Coronary artery (tissue), 2 donors: Measurements from ENCODE around the gene CTCF.

Experiments
- DNase-seq: peaks from one replicate; pipeline ENCODE4 v3.0.0-alpha.2; 2017; ENCODE audit warnings: low spot score
- H3K27ac ChIP-seq, 2 donors: fragments of 200-600 bp; sonication (generic); one replicate each; pipeline ENCODE4 v1.5.1; 2016 to 2019
- H3K4me3 ChIP-seq: fragments of 200-600 bp; sonication (generic); 2 replicates; pipeline ENCODE4 v1.5.1; 2016; ENCODE audit warnings: mild to moderate bottlenecking, moderate library complexity
- CTCF ChIP-seq: fragments of 200-600 bp; sonication (generic); IDR thresholded peaks from one replicate; pipeline ENCODE4 v1.5.1; 2019; ENCODE audit warnings: antibody characterized with exemption

Gene CTCF

GRCh38 chr16:67549936-67550335, 12.4 kb upstream of the CTCF start:
- H3K27ac ChIP-seq, result no peak overlapping the region
- DNase-seq, result no peak
- no peak for TF ChIP-seq CTCF
- no peak overlapping the region for H3K4me3 ChIP-seq

GRCh38 chr16:67551091-67551490, 11.2 kb upstream of the CTCF start:
- Histone ChIP-seq H3K27ac (no peak overlapping the region), H3K4me3 (no peak overlapping the region)
- no peak for DNase-seq
- TF ChIP-seq CTCF, result no peak

- no peak overlapping the region for H3K27ac ChIP-seq
- DNase-seq, result no peak
- no peak for TF ChIP-seq CTCF
Measured at GRCh38 chr16:67551972-67552371, 10.4 kb upstream of the CTCF start.

GRCh38 chr16:67552476-67552875, 9.8 kb upstream of the CTCF start:
- Histone ChIP-seq H3K4me3 (no peak overlapping the region), H3K27ac (no peak overlapping the region)
- TF ChIP-seq CTCF, result no peak
- no peak for DNase-seq

More at GRCh38 chr16:67551972-67552371, 10.4 kb upstream of the CTCF start:
- H3K4me3 ChIP-seq, result no peak overlapping the region

GRCh38 chr16:67555795-67556212, 6.5 kb upstream of the CTCF start:
- no peak for DNase-seq
- Histone ChIP-seq H3K27ac (no peak overlapping the region), H3K4me3 (no peak overlapping the region)
- TF ChIP-seq CTCF, result no peak

GRCh38 chr16:67558859-67559258, 3.5 kb upstream of the CTCF start:
- TF ChIP-seq CTCF, result no peak

GRCh38 chr16:67560827-67561342, 1.4 kb upstream of the CTCF start:
- no peak for DNase-seq
- Histone ChIP-seq H3K4me3 (peak overlapping the region; percentile 98), H3K27ac (peak overlapping the region in 1 of 2 donors; percentile 99)
- TF ChIP-seq CTCF, result no peak

More at GRCh38 chr16:67558859-67559258, 3.5 kb upstream of the CTCF start:
- Histone ChIP-seq H3K27ac (no peak overlapping the region), H3K4me3 (no peak overlapping the region)
- no peak for DNase-seq
